ENCODE measurements around the gene CDK19.

DNA sequence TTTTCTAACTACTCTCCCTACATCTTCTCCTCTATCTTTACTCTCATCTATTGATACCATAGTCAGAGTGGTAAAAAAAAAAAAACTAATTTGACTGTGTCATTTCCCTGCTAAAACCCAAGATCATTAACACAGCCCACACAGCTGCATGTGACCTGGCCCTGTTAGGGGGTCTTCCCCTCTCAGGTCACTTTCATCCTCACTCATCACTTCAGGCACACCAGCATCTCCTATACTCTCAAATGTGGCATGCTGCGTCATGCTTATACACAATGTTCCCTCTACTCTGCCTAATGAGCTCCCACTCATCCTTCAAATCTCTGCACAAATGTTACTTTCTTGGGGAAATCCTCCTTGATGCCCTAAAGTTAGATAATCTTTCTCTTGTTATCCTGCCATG, 86.8 kb downstream of the CDK19 start:
- TF ChIP-seq, protein P1, sequence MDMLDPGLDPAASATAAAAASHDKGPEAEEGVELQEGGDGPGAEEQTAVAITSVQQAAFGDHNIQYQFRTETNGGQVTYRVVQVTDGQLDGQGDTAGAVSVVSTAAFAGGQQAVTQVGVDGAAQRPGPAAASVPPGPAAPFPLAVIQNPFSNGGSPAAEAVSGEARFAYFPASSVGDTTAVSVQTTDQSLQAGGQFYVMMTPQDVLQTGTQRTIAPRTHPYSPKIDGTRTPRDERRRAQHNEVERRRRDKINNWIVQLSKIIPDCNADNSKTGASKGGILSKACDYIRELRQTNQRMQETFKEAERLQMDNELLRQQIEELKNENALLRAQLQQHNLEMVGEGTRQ (IDR thresholded peaks at IDR 0.05; ENCODE audit: low read depth, low read length) = no peak
- TF ChIP-seq, protein P2, sequence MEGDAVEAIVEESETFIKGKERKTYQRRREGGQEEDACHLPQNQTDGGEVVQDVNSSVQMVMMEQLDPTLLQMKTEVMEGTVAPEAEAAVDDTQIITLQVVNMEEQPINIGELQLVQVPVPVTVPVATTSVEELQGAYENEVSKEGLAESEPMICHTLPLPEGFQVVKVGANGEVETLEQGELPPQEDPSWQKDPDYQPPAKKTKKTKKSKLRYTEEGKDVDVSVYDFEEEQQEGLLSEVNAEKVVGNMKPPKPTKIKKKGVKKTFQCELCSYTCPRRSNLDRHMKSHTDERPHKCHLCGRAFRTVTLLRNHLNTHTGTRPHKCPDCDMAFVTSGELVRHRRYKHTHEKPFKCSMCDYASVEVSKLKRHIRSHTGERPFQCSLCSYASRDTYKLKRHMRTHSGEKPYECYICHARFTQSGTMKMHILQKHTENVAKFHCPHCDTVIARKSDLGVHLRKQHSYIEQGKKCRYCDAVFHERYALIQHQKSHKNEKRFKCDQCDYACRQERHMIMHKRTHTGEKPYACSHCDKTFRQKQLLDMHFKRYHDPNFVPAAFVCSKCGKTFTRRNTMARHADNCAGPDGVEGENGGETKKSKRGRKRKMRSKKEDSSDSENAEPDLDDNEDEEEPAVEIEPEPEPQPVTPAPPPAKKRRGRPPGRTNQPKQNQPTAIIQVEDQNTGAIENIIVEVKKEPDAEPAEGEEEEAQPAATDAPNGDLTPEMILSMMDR (conservative IDR thresholded peaks at IDR 0.05; ENCODE audit: low read depth, low read length) = no peak
- TF ChIP-seq MXI1 (IDR thresholded peaks at IDR 0.05; ENCODE audit: borderline replicate concordance, low read depth, low read length) = no peak
- TF ChIP-seq CEBPB (IDR thresholded peaks at IDR 0.05; ENCODE audit: low read depth, low read length) = no peak
- TF ChIP-seq SMC3 (IDR thresholded peaks at IDR 0.05; ENCODE audit: low read depth, low read length) = no peak
- no peak for TF ChIP-seq POLR2A (IDR thresholded peaks at IDR 0.05; ENCODE audit: low read depth, low read length)
- no peak for TF ChIP-seq RAD21 (IDR thresholded peaks at IDR 0.05; ENCODE audit: low read length)
- no peak for TF ChIP-seq BHLHE40 (IDR thresholded peaks at IDR 0.05; ENCODE audit: low read depth, low read length)
- TF ChIP-seq RCOR1 (IDR thresholded peaks at IDR 0.05; ENCODE audit: insufficient replicate concordance, low read length) = no peak
- no peak for TF ChIP-seq MAFK (IDR thresholded peaks at IDR 0.05; ENCODE audit: low read depth, low read length)
- TF ChIP-seq MAZ (IDR thresholded peaks at IDR 0.05; ENCODE audit: borderline replicate concordance, low read depth, low read length) = no peak

Measured in IMR-90 (cell line).